Activated naive CD8-positive, alpha-beta T cell treated with anti-CD3 and anti-CD28 coated beads, Interleukin-2, amount 10 ng/mL, durations not matched to agents 7 days and 5 days (primary cell): Measurements from ENCODE around the gene PRSS56. TPM values are rescaled to one million over a fixed set of nuclear protein-coding genes. Genes with fewer than 3 reads are reported as not detected.
A peak's percentile ranks its signal among the peaks of the same experiment; 100 is the strongest.

Source experiments
- ATAC-seq: fragments of 150-1000 bp; cut with Tn5 transposase; one replicate; pipeline ENCODE4 v1.10.0; 2021; ENCODE audit warnings: low read depth, moderate library complexity
- POLR2A ChIA-PET: fragments of 350-600 bp; sonication (Branson Sonifier 250); formaldehyde crosslinking; loops from one replicate; lab custom pipeline; 2021; ENCODE audit warnings: antibody characterized with exemption; lab: Charles Lee
- DNase-seq: peaks from one replicate; pipeline ENCODE4 v3.0.0; 2021
- H3K27ac Mint-ChIP-seq: one replicate; pipeline ENCODE4 v1.8.0; 2022; ENCODE audit warnings: mild to moderate bottlenecking, mixed read lengths
- H3K27me3 Mint-ChIP-seq: one replicate; pipeline ENCODE4 v1.8.0; 2022; ENCODE audit warnings: mild to moderate bottlenecking, moderate library complexity, mixed read lengths
- H3K36me3 Mint-ChIP-seq: one replicate; pipeline ENCODE4 v1.8.0; 2021; ENCODE audit warnings: mild to moderate bottlenecking, mixed read lengths
- H3K4me1 Mint-ChIP-seq: one replicate; pipeline ENCODE4 v1.8.0; 2021; ENCODE audit warnings: mixed read lengths
- H3K4me3 Mint-ChIP-seq: one replicate; pipeline ENCODE4 v1.8.0; 2022; ENCODE audit warnings: mild to moderate bottlenecking, moderate library complexity, mixed read lengths
- H3K9me3 Mint-ChIP-seq: one replicate; pipeline ENCODE4 v1.8.0; 2021; ENCODE audit warnings: mixed read lengths
- total RNA-seq, 2 experiments: library from RNA; stranded (reverse); gene quantifications; one replicate each; pipeline ENCODE4 v1.2.3, GENCODE V29; 2021

Gene PRSS56
- total RNA-seq, 2 experiments from 2014 or later: not detected

- Mint-ChIP-seq H3K9me3 (peaks cover 2% of the 10 kb centered on the region), H3K27ac (no peak overlapping the region), H3K4me1 (peaks cover 9% of the 10 kb centered on the region), H3K27me3 (peaks cover 7% of the 10 kb centered on the region), H3K36me3 (peaks cover 5% of the 10 kb centered on the region), H3K4me3 (no peak overlapping the region)
- POLR2A ChIA-PET: interaction anchor here (1.1 kb wide), 1 partner anchor 9 kb away, joined by 4 read pairs; no protein-coding TSS in a partner anchor
- no peak for DNase-seq
- ATAC-seq: no peak
Measured at GRCh38 chr2:232540441-232541041, 20.4 kb downstream of the PRSS56 start.

DNA sequence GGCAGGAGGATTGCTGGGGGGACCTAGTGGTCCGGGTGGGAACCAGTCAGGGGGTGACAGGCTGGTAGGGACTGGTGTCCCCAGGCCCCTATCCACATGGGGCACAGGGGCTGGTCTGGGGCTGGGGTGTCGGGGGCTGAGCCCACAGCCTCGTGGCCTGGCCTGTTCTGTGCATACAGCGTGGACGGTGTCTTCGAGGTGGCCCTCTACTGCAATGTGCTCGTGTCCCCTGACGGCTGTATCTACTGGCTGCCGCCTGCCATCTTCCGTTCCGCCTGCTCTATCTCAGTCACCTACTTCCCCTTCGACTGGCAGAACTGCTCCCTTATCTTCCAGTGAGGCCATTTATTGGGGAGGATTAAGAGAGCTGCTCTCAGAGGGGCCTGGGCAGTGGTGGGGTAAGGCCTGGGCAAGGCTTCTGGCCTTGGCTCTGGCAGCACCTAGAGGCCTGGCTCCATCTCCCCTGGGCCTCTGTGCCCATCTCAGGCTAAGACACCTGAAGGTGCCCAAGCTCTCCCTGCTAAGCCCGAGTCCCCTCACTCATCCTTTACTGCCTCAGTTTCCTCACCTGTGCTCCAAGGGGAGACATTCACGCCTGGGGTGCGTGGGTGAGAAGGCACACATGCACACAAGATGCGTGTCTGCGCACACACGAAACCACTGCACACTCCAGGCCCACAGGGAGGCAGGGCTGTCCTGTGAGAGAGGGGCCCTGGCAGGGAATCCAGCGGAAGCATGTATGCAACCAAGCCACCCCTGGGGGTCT is 21.2 kb downstream of the PRSS56 start:
- ATAC-seq (no peak), DNase-seq (no peak)
- POLR2A ChIA-PET: interaction anchor here (0.6 kb wide), 1 partner anchor 25 kb away, joined by 3 read pairs; no protein-coding TSS in a partner anchor
- Mint-ChIP-seq H3K36me3 (peaks cover 5% of the 10 kb centered on the region), H3K27me3 (peaks cover 7% of the 10 kb centered on the region), H3K4me3 (no peak overlapping the region), H3K27ac (no peak overlapping the region), H3K4me1 (peaks cover 14% of the 10 kb centered on the region), H3K9me3 (peaks cover under 1% of the 10 kb centered on the region)

DNA sequence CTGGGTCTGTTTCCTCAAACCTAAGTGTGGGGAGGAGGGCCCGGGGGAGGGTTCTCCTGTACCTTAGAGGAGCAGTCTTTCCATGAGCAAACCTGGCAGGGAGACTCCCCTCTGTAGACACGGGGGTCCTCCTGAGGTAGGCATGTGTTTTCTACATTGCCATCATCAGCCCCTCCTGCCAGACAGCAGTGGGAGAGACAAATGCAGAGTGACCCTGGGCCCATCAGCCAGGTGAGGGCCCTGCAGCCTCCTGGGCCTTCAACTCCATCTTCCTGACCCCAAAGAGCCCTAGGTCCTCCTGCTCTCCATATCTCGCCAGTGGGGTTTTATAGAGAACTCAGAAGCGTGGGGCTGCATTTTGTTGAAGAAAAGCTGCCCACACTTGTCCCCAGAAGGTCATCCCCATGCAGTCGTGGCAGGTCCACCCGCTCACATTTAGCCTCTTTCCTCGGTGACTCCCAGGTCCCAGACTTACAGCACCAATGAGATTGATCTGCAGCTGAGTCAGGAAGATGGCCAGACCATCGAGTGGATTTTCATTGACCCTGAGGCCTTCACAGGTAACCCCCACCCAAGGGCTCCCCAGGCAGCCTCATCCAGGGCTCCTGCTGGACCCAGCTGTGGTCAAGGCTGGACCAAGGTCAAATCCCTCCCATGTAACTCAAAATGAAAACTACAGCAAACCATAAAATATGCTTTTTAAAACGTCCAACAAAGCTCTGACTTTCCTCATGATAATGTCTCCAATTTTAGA is 21.9 kb downstream of the PRSS56 start:
- peaks cover 7% of the 10 kb centered on the region for H3K27me3 Mint-ChIP-seq
- POLR2A ChIA-PET: interaction anchor here (0.9 kb wide), 1 partner anchor 8 kb away, joined by 5 read pairs; the partner anchor contains the start of genes EIF4E2 and TIGD1
- H3K4me1 Mint-ChIP-seq: peaks cover 17% of the 10 kb centered on the region
- DNase-seq (no peak), ATAC-seq (no peak)
- no peak overlapping the region for H3K27ac Mint-ChIP-seq
- no peaks in the 10 kb centered on the region for H3K9me3 Mint-ChIP-seq
- no peak overlapping the region for H3K4me3 Mint-ChIP-seq
- peaks cover 7% of the 10 kb centered on the region for H3K36me3 Mint-ChIP-seq

GRCh38 chr2:232542715-232543467 is 22.7 kb downstream of the PRSS56 start:
- Mint-ChIP-seq H3K4me1 (peaks cover 22% of the 10 kb centered on the region), H3K27me3 (peaks cover 4% of the 10 kb centered on the region), H3K4me3 (no peak overlapping the region), H3K36me3 (peaks cover 14% of the 10 kb centered on the region), H3K9me3 (no peaks in the 10 kb centered on the region), H3K27ac (no peak overlapping the region)
- POLR2A ChIA-PET: interaction anchor here (0.9 kb wide), 1 partner anchor 8 kb away, joined by 5 read pairs; the partner anchor contains the start of genes EIF4E2 and TIGD1
- ATAC-seq (no peak), DNase-seq (no peak)

GRCh38 chr2:232543491-232543890 is 23.3 kb downstream of the PRSS56 start:
- Mint-ChIP-seq H3K27me3 (peaks cover under 1% of the 10 kb centered on the region), H3K27ac (no peak overlapping the region), H3K4me3 (no peak overlapping the region), H3K9me3 (peaks cover 2% of the 10 kb centered on the region), H3K4me1 (peaks cover 21% of the 10 kb centered on the region), H3K36me3 (peaks cover 18% of the 10 kb centered on the region)
- DNase-seq: no peak
- no peak for ATAC-seq
- POLR2A ChIA-PET: no interaction called here

GRCh38 chr2:232543928-232544631 is 23.9 kb downstream of the PRSS56 start:
- H3K9me3 Mint-ChIP-seq: peaks cover 3% of the 10 kb centered on the region
- POLR2A ChIA-PET: no interaction called here
- no peak for ATAC-seq
- DNase-seq: no peak
- no peak overlapping the region for H3K4me3 Mint-ChIP-seq
- no peak overlapping the region for H3K27ac Mint-ChIP-seq
- H3K4me1 Mint-ChIP-seq: peaks cover 24% of the 10 kb centered on the region
- no peaks in the 10 kb centered on the region for H3K27me3 Mint-ChIP-seq
- peaks cover 24% of the 10 kb centered on the region for H3K36me3 Mint-ChIP-seq

DNA sequence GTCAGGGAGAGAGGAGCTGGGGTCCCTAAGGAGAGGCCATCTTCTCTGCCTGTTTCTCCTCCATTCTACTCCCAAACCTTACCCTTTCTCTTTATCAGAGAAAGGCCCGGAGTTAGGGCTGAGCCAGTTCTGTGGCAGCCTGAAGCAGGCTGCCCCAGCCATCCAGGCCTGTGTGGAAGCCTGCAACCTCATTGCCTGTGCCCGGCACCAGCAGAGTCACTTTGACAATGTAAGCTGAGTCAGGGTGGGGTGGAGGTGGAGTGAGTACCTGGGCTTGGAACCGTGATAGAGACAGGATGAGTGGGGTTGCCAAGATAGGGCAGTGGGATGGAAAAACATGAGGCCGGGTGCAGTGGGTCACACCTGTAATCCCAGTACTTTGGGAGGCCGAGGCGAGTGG is 24.5 kb downstream of the PRSS56 start:
- peaks cover 3% of the 10 kb centered on the region for H3K9me3 Mint-ChIP-seq
- H3K27me3 Mint-ChIP-seq: no peaks in the 10 kb centered on the region
- H3K27ac Mint-ChIP-seq: no peak overlapping the region
- POLR2A ChIA-PET: no interaction called here
- H3K4me3 Mint-ChIP-seq: no peak overlapping the region
- ATAC-seq (no peak), DNase-seq (no peak)
- H3K36me3 Mint-ChIP-seq: peaks cover 24% of the 10 kb centered on the region
- H3K4me1 Mint-ChIP-seq: peaks cover 28% of the 10 kb centered on the region

GRCh38 chr2:232545511-232546375 is 25.6 kb downstream of the PRSS56 start:
- POLR2A ChIA-PET: no interaction called here
- no peak overlapping the region for H3K4me3 Mint-ChIP-seq
- DNase-seq: no peak
- no peaks in the 10 kb centered on the region for H3K27me3 Mint-ChIP-seq
- H3K4me1 Mint-ChIP-seq: peaks cover 30% of the 10 kb centered on the region
- no peak for ATAC-seq
- H3K9me3 Mint-ChIP-seq: peaks cover 3% of the 10 kb centered on the region
- no peak overlapping the region for H3K27ac Mint-ChIP-seq
- H3K36me3 Mint-ChIP-seq: peaks cover 24% of the 10 kb centered on the region

DNA sequence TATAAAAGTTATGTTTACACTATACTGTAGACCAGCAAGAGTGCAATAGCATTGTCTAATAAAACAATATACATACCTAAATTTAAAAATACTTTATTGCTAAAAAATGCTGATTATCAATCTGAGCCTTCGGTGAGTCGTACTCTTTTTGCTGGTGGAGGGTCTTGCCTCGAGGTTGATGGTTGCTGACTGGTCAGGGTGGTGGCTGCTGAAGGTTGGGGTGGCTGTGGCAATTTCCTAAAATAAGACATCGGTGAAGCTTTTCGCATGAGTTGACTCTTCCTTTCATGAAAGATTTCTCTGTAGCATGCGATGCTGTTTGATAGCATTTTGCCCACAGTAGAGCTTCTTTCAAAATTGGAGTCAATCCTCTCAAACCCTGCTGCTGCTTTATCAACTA is 27.8 kb downstream of the PRSS56 start:
- DNase-seq (no peak), ATAC-seq (no peak)
- POLR2A ChIA-PET: no interaction called here
- H3K4me3 Mint-ChIP-seq: peak overlapping the region; percentile 26
- no peaks in the 10 kb centered on the region for H3K27me3 Mint-ChIP-seq
- H3K36me3 Mint-ChIP-seq: peaks cover 28% of the 10 kb centered on the region
- peaks cover 42% of the 10 kb centered on the region for H3K4me1 Mint-ChIP-seq
- no peak overlapping the region for H3K27ac Mint-ChIP-seq
- H3K9me3 Mint-ChIP-seq: peaks cover 3% of the 10 kb centered on the region

DNA sequence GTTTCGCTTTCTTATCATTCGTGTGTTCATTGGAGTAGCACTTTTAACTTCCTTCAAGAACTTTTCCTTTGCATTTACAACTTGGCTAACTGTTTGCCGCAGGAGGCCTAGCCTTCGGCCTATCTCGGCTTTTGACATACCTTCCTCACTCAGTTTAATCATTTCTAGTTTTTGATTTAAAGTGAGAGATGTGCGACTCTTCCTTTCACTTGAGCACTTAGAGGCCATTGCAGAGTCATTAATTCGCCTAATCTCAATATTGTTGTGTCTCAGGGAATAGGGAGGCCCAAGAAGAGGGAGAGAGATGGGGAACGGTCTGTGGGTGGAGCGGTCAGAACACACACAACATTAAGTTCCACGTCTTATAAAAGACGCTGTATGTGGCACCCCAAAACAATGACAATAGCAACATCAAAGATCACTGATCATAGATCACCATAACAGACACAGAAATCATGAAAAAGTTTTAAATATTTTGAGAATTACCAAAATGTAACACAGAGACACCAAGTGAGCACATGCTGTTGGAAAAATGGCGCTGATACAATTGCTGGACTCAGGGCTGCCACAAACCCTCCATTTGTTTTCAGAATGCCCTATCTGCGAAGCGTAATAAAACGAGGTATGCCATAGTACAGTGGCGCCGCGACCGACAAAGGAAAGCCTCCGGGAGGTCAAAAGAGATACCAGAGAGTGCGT is 29.6 kb downstream of the PRSS56 start:
- Mint-ChIP-seq H3K4me1 (peaks cover 55% of the 10 kb centered on the region), H3K4me3 (peak overlapping the region; percentile 99), H3K9me3 (peaks cover 3% of the 10 kb centered on the region), H3K36me3 (peaks cover 31% of the 10 kb centered on the region), H3K27ac (peak overlapping the region; percentile 100), H3K27me3 (no peaks in the 10 kb centered on the region)
- ATAC-seq: no peak
- DNase-seq: no peak
- POLR2A ChIA-PET: interaction anchor here (0.6 to 1.5 kb wide), 6 partner anchors 7 to 1086 kb away, joined by 3 to 7 read pairs (median 4); partner anchors contain the start of genes CHRNG and NCL
